Type B pancreatic cell (in vitro differentiated cells): ENCODE measurements around the gene PRRT4. TPM values are rescaled to one million over a fixed set of nuclear protein-coding genes. Genes with fewer than 3 reads are reported as not detected.
A peak's percentile ranks its signal among the peaks of the same experiment; 100 is the strongest.

Source experiments
- DNase-seq: peaks from one replicate; pipeline ENCODE4 v3.0.0; 2021; ENCODE audit warnings: mixed read lengths; ENCODE audit not compliant: unreplicated experiment; ENCODE audit errors: extremely low spot score
- H3K27ac Mint-ChIP-seq: 2 replicates; pipeline ENCODE4 v1.8.0; 2021; ENCODE audit warnings: mild to moderate bottlenecking, mixed read lengths
- H3K27me3 Mint-ChIP-seq: 2 replicates; pipeline ENCODE4 v1.8.0; 2021; ENCODE audit warnings: mixed read lengths
- H3K36me3 Mint-ChIP-seq: 2 replicates; pipeline ENCODE4 v1.8.0; 2021; ENCODE audit warnings: mixed read lengths
- H3K4me1 Mint-ChIP-seq: one replicate; pipeline ENCODE4 v1.8.0; 2021; ENCODE audit warnings: mixed read lengths; ENCODE audit not compliant: unreplicated experiment
- H3K4me3 Mint-ChIP-seq: 2 replicates; pipeline ENCODE4 v1.8.0; 2021; ENCODE audit warnings: mild to moderate bottlenecking, mixed read lengths
- H3K9me3 Mint-ChIP-seq: 2 replicates; pipeline ENCODE4 v1.8.0; 2021; ENCODE audit warnings: mixed read lengths
- CTCF ChIP-seq: fragments of 200-600 bp; sonication (generic); conservative IDR thresholded peaks from 2 replicates; pipeline ENCODE4 v1.5.0; 2021; ENCODE audit warnings: antibody characterized with exemption, mild to moderate bottlenecking
- total RNA-seq: library from RNA; stranded (reverse); gene quantifications from 2 replicates; pipeline ENCODE4 v1.2.1, GENCODE V29; 2021; ENCODE audit warnings: low replicate concordance

PRRT4 gene
- total RNA-seq, 1 donor from 2014 or later = 7.0 TPM

GRCh38 chr7:128366986-128367385, 5.5 kb upstream of the PRRT4 start:
- Mint-ChIP-seq H3K36me3 (no peaks in the 10 kb centered on the region), H3K4me3 (no peak overlapping the region), H3K27me3 (peaks cover 57% of the 10 kb centered on the region), H3K9me3 (no peaks in the 10 kb centered on the region), H3K27ac (no peak overlapping the region), H3K4me1 (peaks cover 2% of the 10 kb centered on the region)
- no peak for TF ChIP-seq CTCF
- DNase-seq = no peak

- Mint-ChIP-seq H3K4me3 (no peak overlapping the region), H3K36me3 (no peaks in the 10 kb centered on the region), H3K27me3 (peaks cover 61% of the 10 kb centered on the region), H3K27ac (no peak overlapping the region), H3K9me3 (no peaks in the 10 kb centered on the region), H3K4me1 (peaks cover 5% of the 10 kb centered on the region)
- no peak for TF ChIP-seq CTCF
- DNase-seq = no peak
Observed at GRCh38 chr7:128366300-128366699, 4.8 kb upstream of the PRRT4 start.

GRCh38 chr7:128365432-128365831, 3.9 kb upstream of the PRRT4 start:
- TF ChIP-seq CTCF = no peak
- Mint-ChIP-seq H3K27ac (no peak overlapping the region), H3K4me3 (no peak overlapping the region), H3K9me3 (no peaks in the 10 kb centered on the region), H3K36me3 (no peaks in the 10 kb centered on the region), H3K4me1 (peaks cover 5% of the 10 kb centered on the region), H3K27me3 (peaks cover 68% of the 10 kb centered on the region)
- no peak for DNase-seq

GRCh38 chr7:128364166-128364870, 2.8 kb upstream of the PRRT4 start:
- H3K36me3 Mint-ChIP-seq = no peaks in the 10 kb centered on the region
- no peak for DNase-seq
- peaks cover 73% of the 10 kb centered on the region for H3K27me3 Mint-ChIP-seq
- H3K9me3 Mint-ChIP-seq = no peaks in the 10 kb centered on the region
- TF ChIP-seq CTCF = no peak
- H3K4me3 Mint-ChIP-seq = no peak overlapping the region
- peaks cover 5% of the 10 kb centered on the region for H3K4me1 Mint-ChIP-seq
- no peak overlapping the region for H3K27ac Mint-ChIP-seq

- Mint-ChIP-seq H3K36me3 (no peaks in the 10 kb centered on the region), H3K4me1 (peaks cover 5% of the 10 kb centered on the region), H3K9me3 (no peaks in the 10 kb centered on the region), H3K4me3 (peak overlapping the region; percentile 13), H3K27ac (no peak overlapping the region), H3K27me3 (peaks cover 80% of the 10 kb centered on the region)
- no peak for DNase-seq
- no peak for TF ChIP-seq CTCF
Observed at GRCh38 chr7:128363261-128363721, 1.8 kb upstream of the PRRT4 start.
